GM12878 (cell line): ENCODE data around the gene MAML2. TPM values are rescaled to one million over a fixed set of nuclear protein-coding genes. Genes with fewer than 3 reads are reported as not detected.

ENCODE experiments used
- CEBPB ChIP-seq, 2 experiments: fragments of 150-350 bp in 1 of 2; IDR thresholded peaks; 2 replicates each; pipeline ENCODE4 v1.6.1; 2012 to 2014; ENCODE audit warnings: low read depth in 2 of 2, low read length in 2 of 2, borderline replicate concordance in 1 of 2, inconsistent platforms in 1 of 2
- CHD2 ChIP-seq: IDR thresholded peaks from 2 replicates; pipeline ENCODE4 v1.6.1; 2011; ENCODE audit warnings: low read depth, low read length, improper control_type of control experiment, borderline replicate concordance
- DPF2 ChIP-seq: fragments of 450-650 bp; IDR thresholded peaks from 2 replicates; pipeline ENCODE4 v1.6.1; 2017; ENCODE audit warnings: mild to moderate bottlenecking
- E2F8 ChIP-seq: fragments of 450-650 bp; IDR thresholded peaks from 2 replicates; pipeline ENCODE4 v1.6.1; 2018; ENCODE audit warnings: mild to moderate bottlenecking, low read depth, moderate library complexity; ENCODE audit not compliant: partially characterized antibody
- EP300 ChIP-seq, 2 experiments: fragments of 150-350 bp in 1 of 2; IDR thresholded peaks; 2 replicates each; pipeline ENCODE4 v1.6.1; 2011 to 2012; ENCODE audit warnings: low read depth in 2 of 2, low read length in 2 of 2, borderline replicate concordance in 1 of 2, improper control_type of control experiment in 1 of 2, inconsistent platforms in 1 of 2; ENCODE audit not compliant: control insufficient read depth in 1 of 2
- HDAC6 ChIP-seq: fragments of 200-600 bp; sonication (generic); IDR thresholded peaks from one replicate; pipeline ENCODE4 v1.8.0; 2017; ENCODE audit warnings: antibody characterized with exemption; ENCODE audit not compliant: unreplicated experiment
- IRF5 ChIP-seq: fragments of 450-650 bp; IDR thresholded peaks from 2 replicates; pipeline ENCODE4 v1.6.1; 2017; ENCODE audit warnings: borderline replicate concordance
- JUND ChIP-seq: IDR thresholded peaks from 2 replicates; pipeline ENCODE4 v1.6.1; 2012; ENCODE audit warnings: low read depth, mild to moderate bottlenecking, low read length, improper control_type of control experiment, moderate library complexity
- KAT2A ChIP-seq: conservative IDR thresholded peaks from 2 replicates; pipeline ENCODE4 v1.6.1; 2011; ENCODE audit warnings: low read depth, low read length; ENCODE audit not compliant: control insufficient read depth
- KLF5 ChIP-seq: fragments of 450-650 bp; IDR thresholded peaks from 2 replicates; pipeline ENCODE4 v1.6.1; 2014; ENCODE audit warnings: mild to moderate bottlenecking; ENCODE audit not compliant: partially characterized antibody
- LARP7 ChIP-seq: fragments of 450-650 bp; IDR thresholded peaks from 2 replicates; pipeline ENCODE4 v1.6.1; 2017; ENCODE audit warnings: mild to moderate bottlenecking
- NR2C1 ChIP-seq: fragments of 450-650 bp; IDR thresholded peaks from 2 replicates; pipeline ENCODE4 v1.6.1; 2017; ENCODE audit warnings: antibody characterized with exemption, mild to moderate bottlenecking, moderate library complexity
- POLR2A ChIP-seq: IDR thresholded peaks from 2 replicates; pipeline ENCODE4 v1.6.1; 2011; ENCODE audit warnings: low read depth, mild to moderate bottlenecking, low read length
- POLR2AphosphoS5 ChIP-seq: IDR thresholded peaks from 2 replicates; pipeline ENCODE4 v1.6.1; 2011; ENCODE audit warnings: mild to moderate bottlenecking, low read length, inconsistent platforms
- PRDM15 ChIP-seq: fragments of 450-650 bp; formaldehyde crosslinking; IDR thresholded peaks from 2 replicates; pipeline ENCODE4 v1.4.0; 2020; ENCODE audit warnings: mild to moderate bottlenecking, moderate library complexity
- SIN3A ChIP-seq: IDR thresholded peaks from 2 replicates; pipeline ENCODE4 v1.6.1; 2012; ENCODE audit warnings: low read depth, low read length, improper control_type of control experiment
- SP1 ChIP-seq: IDR thresholded peaks from one replicate; pipeline ENCODE4 v1.6.1; 2011; ENCODE audit warnings: low read depth, low read length
- SREBF2 ChIP-seq: IDR thresholded peaks from 2 replicates; pipeline ENCODE4 v1.6.1; 2012; ENCODE audit warnings: mild to moderate bottlenecking, low read length
- TARDBP ChIP-seq: IDR thresholded peaks from 2 replicates; pipeline ENCODE4 v1.6.1; 2016; ENCODE audit warnings: borderline replicate concordance
- ZBTB40 ChIP-seq: fragments of 450-650 bp; IDR thresholded peaks from 2 replicates; pipeline ENCODE4 v1.6.1; 2016; ENCODE audit warnings: mild to moderate bottlenecking, moderate library complexity, borderline replicate concordance
- polyA plus RNA-seq, 11 experiments: library from polyadenylated mRNA; depleted of rRNA in 4 of 11; unstranded in 6 of 11; stranded (reverse) in 5 of 11; fragments of >200 nt; fragmentation: Nextera tagmentation in 4 of 11; fragmentation: Illumina TruSeq in 1 of 11; extraction: Ambion mirVana in 4 of 11; extraction: Trizol in 1 of 11; gene quantifications; 1 replicate in 1 of 11; 2 replicates in 10 of 11; pipeline versions ENCODE4 v1.2.1 to v1.2.3, GENCODE V29; 2011 to 2016; ENCODE audit warnings: inconsistent platforms in 2 of 11, missing spikeins in 2 of 11, low read depth in 1 of 11
- total RNA-seq, 4 experiments: library from RNA; depleted of rRNA in 3 of 4; stranded (reverse); fragments of >200 nt in 3 of 4; fragmentation: Illumina TruSeq in 1 of 4; extraction: Trizol in 1 of 4; gene quantifications; 2 replicates each; pipeline versions ENCODE4 v1.2.1 to v1.2.3, GENCODE V29; 2013 to 2021

Gene MAML2
- total and polyA plus RNA-seq, 10 of the 15 experiments (the other 5 are each of a cell fraction or from before 2014, with no cell fraction given) = 2.5 to 15.1 (median 12.0) TPM

DNA sequence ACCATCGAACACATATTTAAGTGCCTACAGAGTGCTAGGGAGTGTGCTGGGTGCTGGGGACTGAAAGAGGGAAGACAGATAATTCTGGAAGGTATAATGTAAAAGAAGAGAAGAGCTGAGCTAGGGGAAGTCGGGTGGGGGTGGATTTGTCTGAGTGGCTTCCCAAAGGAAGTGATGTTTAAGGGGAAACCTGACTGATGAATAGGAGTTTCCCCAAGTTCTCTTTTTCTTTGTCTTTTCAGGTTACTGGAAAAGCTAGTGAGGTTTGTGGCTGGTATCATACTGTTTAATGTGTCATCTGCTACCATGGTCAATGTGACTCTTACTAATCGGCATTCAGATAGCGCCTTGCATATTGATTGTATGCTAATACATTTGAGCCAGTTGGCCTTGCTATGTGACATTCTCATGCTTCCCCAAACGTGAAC is 267.4 kb downstream of the MAML2 start (continued):
- TF ChIP-seq IRF5 = no peak
- no peak for TF ChIP-seq CHD2
- no peak for TF ChIP-seq CEBPB (IDR thresholded peaks at IDR 0.05; ENCODE audit: borderline replicate concordance in 1 of 2, low read depth in 2 of 2, low read length in 2 of 2)
- TF ChIP-seq E2F8 = no peak
- TF ChIP-seq KLF5 = no peak
- TF ChIP-seq SIN3A = no peak
- 0 out of 2 replicates have a peak, but pooled peaks have one; percentile 23 for TF ChIP-seq DPF2
- TF ChIP-seq NR2C1 = no peak
- no peak for TF ChIP-seq SREBF2
- TF ChIP-seq LARP7 = no peak
- TF ChIP-seq JUND = no peak
- no peak for TF ChIP-seq HDAC6
- peak; percentile 17 to 36; a peak in 1 of 4 replicates for TF ChIP-seq EP300 (IDR thresholded peaks at IDR 0.05; ENCODE audit: borderline replicate concordance in 1 of 2, control insufficient read depth in 1 of 2, low read depth in 2 of 2, low read length in 2 of 2)
- no peak for TF ChIP-seq POLR2A
- no peak for TF ChIP-seq TARDBP
- TF ChIP-seq KAT2A = no peak
- TF ChIP-seq ZBTB40 = no peak
- no peak for TF ChIP-seq SP1
- no peak for TF ChIP-seq PRDM15 (CRISPR knock-in tag)
- no peak for TF ChIP-seq POLR2AphosphoS5
